SK-N-SH (cell line): Measurements from ENCODE around the gene SRCIN1. TPM values are rescaled to one million over a fixed set of nuclear protein-coding genes. Genes with fewer than 3 reads are reported as not detected.

ENCODE experiments used
- CTCF ChIA-PET: fragments of 300-600, 350-600 bp; formaldehyde crosslinking; extraction: SDS; loops from one replicate; lab custom pipeline; 2021; lab: Yijun Ruan, JAX
- POLR2A ChIA-PET: fragments of 350-600 bp; sonication (Branson Sonifier 250); formaldehyde crosslinking; extraction: SDS; loops from one replicate; lab custom pipeline; 2020; ENCODE audit warnings: antibody characterized with exemption, inconsistent platforms; lab: Yijun Ruan, JAX
- DNase-seq: peaks from one replicate; pipeline ENCODE4 v3.0.0; 2012
- H2AFZ ChIP-seq: fragments of 200-600 bp; sonication (generic); 2 replicates; pipeline ENCODE4 v1.8.1; 2016; ENCODE audit warnings: antibody characterized with exemption, mild to moderate bottlenecking, low read depth
- H3F3A ChIP-seq: fragments of 200-600 bp; sonication (generic); replicated peaks from 2 replicates; pipeline ENCODE3; 2016; ENCODE audit warnings: antibody characterized with exemption, mild to moderate bottlenecking; ENCODE audit not compliant: insufficient read depth
- H3K27ac ChIP-seq, 2 experiments: fragments of 200-500 bp in 1 of 2; fragments of 200-600 bp in 1 of 2; sonication (Bioruptor generic) in 1 of 2; sonication (generic), shearing (Covaris generic) in 1 of 2; 2 replicates each; pipeline versions ENCODE4 v1.5.1 to v1.6.1; 2014 to 2016; ENCODE audit warnings: low read depth in 2 of 2, inconsistent platforms in 1 of 2, low read length in 1 of 2, mild to moderate bottlenecking in 1 of 2, mixed read lengths in 1 of 2
- H3K27me3 ChIP-seq: fragments of 200-600 bp; sonication (generic), shearing (Covaris generic); 2 replicates; pipeline ENCODE4 v1.6.1; 2016; ENCODE audit warnings: mixed run types; ENCODE audit not compliant: insufficient read depth
- H3K36me3 ChIP-seq, 2 experiments: fragments of 200-500 bp in 1 of 2; fragments of 200-600 bp in 1 of 2; sonication (Bioruptor generic) in 1 of 2; sonication (generic) in 1 of 2; replicated peaks in 1 of 2; 2 replicates each; pipeline versions ENCODE3 to v1.5.1; 2014 to 2016; ENCODE audit warnings: low read length in 1 of 2, mild to moderate bottlenecking in 1 of 2; ENCODE audit not compliant: insufficient read depth in 2 of 2, control insufficient read depth in 1 of 2
- H3K4me1 ChIP-seq, 2 experiments: fragments of 200-500 bp in 1 of 2; fragments of 200-600 bp in 1 of 2; sonication (Bioruptor generic) in 1 of 2; sonication (generic), shearing (Covaris generic) in 1 of 2; 2 replicates each; pipeline versions ENCODE4 v1.5.1 to v1.6.1; 2014 to 2016; ENCODE audit warnings: low read depth in 1 of 2, low read length in 1 of 2, mixed run types in 1 of 2; ENCODE audit not compliant: insufficient read depth in 2 of 2, control insufficient read depth in 1 of 2
- H3K4me2 ChIP-seq: fragments of 200-600 bp; sonication (generic), shearing (Covaris generic); 2 replicates; pipeline ENCODE4 v1.6.1; 2017; ENCODE audit warnings: mixed run types
- H3K4me3 ChIP-seq, 2 experiments: fragments of 200-500 bp in 1 of 2; fragments of 200-600 bp in 1 of 2; sonication (Bioruptor generic) in 1 of 2; sonication (generic), shearing (Covaris generic) in 1 of 2; 2 replicates each; pipeline versions ENCODE4 v1.5.1 to v1.8.1; 2014 to 2016; ENCODE audit warnings: low read depth in 2 of 2, inconsistent platforms in 1 of 2, low read length in 1 of 2, mild to moderate bottlenecking in 1 of 2, mixed read lengths in 1 of 2, moderate library complexity in 1 of 2
- H3K79me2 ChIP-seq: fragments of 200-600 bp; sonication (generic); 2 replicates; pipeline ENCODE4 v1.8.1; 2017; ENCODE audit warnings: mild to moderate bottlenecking; ENCODE audit not compliant: insufficient read depth
- H3K9ac ChIP-seq: fragments of 200-600 bp; sonication (generic); 2 replicates; pipeline ENCODE4 v1.6.1; 2017; ENCODE audit warnings: mixed run types
- H3K9me2 ChIP-seq: fragments of 200-600 bp; sonication (generic); 2 replicates; pipeline ENCODE4 v1.6.1; 2017; ENCODE audit warnings: mixed run types
- H3K9me3 ChIP-seq: fragments of 200-600 bp; sonication (generic); 2 replicates; pipeline ENCODE4 v1.6.1; 2017; ENCODE audit warnings: mixed run types, mild to moderate bottlenecking, moderate library complexity
- H4K20me1 ChIP-seq: fragments of 200-600 bp; sonication (generic); 2 replicates; pipeline ENCODE4 v1.6.1; 2017; ENCODE audit warnings: mild to moderate bottlenecking, mixed run types; ENCODE audit not compliant: insufficient read depth
- CHD2 ChIP-seq: fragments of 150-350 bp; IDR thresholded peaks from 2 replicates; pipeline ENCODE4 v1.6.1; 2018; ENCODE audit warnings: low read length; ENCODE audit not compliant: partially characterized antibody
- ELF1 ChIP-seq: IDR thresholded peaks from 2 replicates; pipeline ENCODE4 v1.4.0; 2012
- EZH2phosphoT487 ChIP-seq: fragments of 200-600 bp; sonication (generic); IDR thresholded peaks from 2 replicates; pipeline ENCODE4 v1.6.1; 2017; ENCODE audit warnings: low read depth, mixed run types, mild to moderate bottlenecking, antibody characterized with exemption, moderate library complexity, borderline replicate concordance
- IRF3 ChIP-seq: fragments of 150-350 bp; IDR thresholded peaks from 2 replicates; pipeline ENCODE4 v1.6.1; 2016; ENCODE audit warnings: mild to moderate bottlenecking, low read depth, low read length
- JUND ChIP-seq: IDR thresholded peaks from 2 replicates; pipeline ENCODE4 v1.4.0; 2012
- MAX ChIP-seq: IDR thresholded peaks from 2 replicates; pipeline ENCODE4 v1.4.0; 2012; ENCODE audit warnings: low read depth
- NRF1 ChIP-seq: IDR thresholded peaks from 2 replicates; pipeline ENCODE4 v1.6.1; 2012; ENCODE audit warnings: low read depth, mild to moderate bottlenecking, low read length
- PBX3 ChIP-seq: IDR thresholded peaks from 2 replicates; pipeline ENCODE4; 2012
- POLR2AphosphoS5 ChIP-seq: IDR thresholded peaks from 2 replicates; pipeline ENCODE4 v1.6.1; 2012; ENCODE audit warnings: low read depth, low read length
- RAD21 ChIP-seq: IDR thresholded peaks from 2 replicates; pipeline ENCODE4 v1.6.1; 2012; ENCODE audit warnings: mild to moderate bottlenecking, low read length
- RCOR1 ChIP-seq: fragments of 150-350 bp; IDR thresholded peaks from 2 replicates; pipeline ENCODE4 v1.6.1; 2017; ENCODE audit warnings: antibody characterized with exemption, low read length
- RFX5 ChIP-seq: IDR thresholded peaks from 2 replicates; pipeline ENCODE4 v1.6.1; 2012; ENCODE audit warnings: mild to moderate bottlenecking, improper control_type of control experiment, low read length
- RXRA ChIP-seq: IDR thresholded peaks from 2 replicates; pipeline ENCODE4 v1.4.0; 2012; ENCODE audit warnings: low read depth, mild to moderate bottlenecking, borderline replicate concordance
- SIN3A ChIP-seq: IDR thresholded peaks from 2 replicates; pipeline ENCODE4 v1.6.1; 2012; ENCODE audit warnings: low read depth, mild to moderate bottlenecking, low read length, moderate library complexity, borderline replicate concordance
- SMC3 ChIP-seq: IDR thresholded peaks from 2 replicates; pipeline ENCODE4 v1.6.1; 2012; ENCODE audit warnings: low read depth, low read length, improper control_type of control experiment
- TAF1 ChIP-seq: IDR thresholded peaks from 2 replicates; pipeline ENCODE4 v1.6.1; 2012; ENCODE audit warnings: low read depth, mild to moderate bottlenecking, low read length, moderate library complexity, borderline replicate concordance
- TEAD4 ChIP-seq: IDR thresholded peaks from 2 replicates; pipeline ENCODE4 v1.4.0; 2012; ENCODE audit warnings: mild to moderate bottlenecking, borderline replicate concordance; ENCODE audit not compliant: insufficient read depth
- ZBTB33 ChIP-seq: IDR thresholded peaks from 2 replicates; pipeline ENCODE4 v1.4.0; 2012; ENCODE audit warnings: low read depth, borderline replicate concordance
- polyA plus RNA-seq, 3 experiments: library from polyadenylated mRNA; depleted of rRNA; stranded (reverse); fragments of >200 nt; gene quantifications; 2 replicates each; pipeline ENCODE4 v1.2.3, GENCODE V29; 2012

SRCIN1 gene
- polyA plus RNA-seq, 1 of the 3 experiments (the other 2 are of a cell fraction), result 1.0 TPM

- peaks cover 6 to 26% of the 10 kb centered on the region in 2 experiments; a peak in 2 of 4 replicates for H3K4me1 ChIP-seq
- no peak for TF ChIP-seq ZBTB33
- TF ChIP-seq IRF3, result no peak
- TF ChIP-seq MAX, result no peak
- TF ChIP-seq CHD2, result no peak
- TF ChIP-seq NRF1, result no peak
- no peak for TF ChIP-seq RCOR1
- no peak for TF ChIP-seq SIN3A
- TF ChIP-seq TAF1, result no peak
- no peak for TF ChIP-seq JUND
- no peak for TF ChIP-seq EZH2phosphoT487
- TF ChIP-seq ELF1, result no peak
- TF ChIP-seq RXRA, result no peak
- no peak for TF ChIP-seq PBX3
- no peak for TF ChIP-seq RFX5
- no peak for TF ChIP-seq POLR2AphosphoS5
- no peak for TF ChIP-seq SMC3
- TF ChIP-seq RAD21, result no peak
- TF ChIP-seq TEAD4, result no peak
- H3K36me3 ChIP-seq, result no peaks in the 10 kb centered on the region
- no peak overlapping the region for H3K9ac ChIP-seq
- no peaks in the 10 kb centered on the region for H3F3A ChIP-seq
- no peak overlapping the region; a peak in 1 of 4 replicates for H3K27ac ChIP-seq
- H3K9me2 ChIP-seq, result no peaks in the 10 kb centered on the region
- DNase-seq, result no peak
- H3K79me2 ChIP-seq, result no peaks in the 10 kb centered on the region
- H3K4me2 ChIP-seq, result no peak overlapping the region
- H4K20me1 ChIP-seq, result no peaks in the 10 kb centered on the region
- ChIA-PET CTCF (interaction anchor here (1.3 to 16.4 kb wide), 4 partner anchors 9 to 71 kb away, joined by 3 to 232 read pairs (median 9); partner anchors contain the start of gene SRCIN1), POLR2A (no interaction called here)
- no peak overlapping the region for H2AFZ ChIP-seq
- no peak overlapping the region for H3K4me3 ChIP-seq
- H3K9me3 ChIP-seq, result no peaks in the 10 kb centered on the region
- peaks cover 9% of the 10 kb centered on the region for H3K27me3 ChIP-seq
Observed at GRCh38 chr17:38592487-38592886, 13.3 kb downstream of the SRCIN1 start.
